ENCODE data around the gene PARM1. TPM values are rescaled to one million over a fixed set of nuclear protein-coding genes. Genes with fewer than 3 reads are reported as not detected.

The PARM1 gene
- total and polyA plus RNA-seq, 9 of the 15 experiments (the other 6 are each of a cell fraction or from before 2014, with no cell fraction given) = 0.07 TPM; not detected in 8

- peak; percentile 64 for TF ChIP-seq MAFF (IDR thresholded peaks at IDR 0.05; ENCODE audit: low read length)
- peak; percentile 61 for TF ChIP-seq C11orf30 (IDR thresholded peaks at IDR 0.05; ENCODE audit: low read depth)
- TF ChIP-seq NFE2 (IDR thresholded peaks at IDR 0.05; ENCODE audit: low read depth) = peak; percentile 65
- TF ChIP-seq, protein P1, sequence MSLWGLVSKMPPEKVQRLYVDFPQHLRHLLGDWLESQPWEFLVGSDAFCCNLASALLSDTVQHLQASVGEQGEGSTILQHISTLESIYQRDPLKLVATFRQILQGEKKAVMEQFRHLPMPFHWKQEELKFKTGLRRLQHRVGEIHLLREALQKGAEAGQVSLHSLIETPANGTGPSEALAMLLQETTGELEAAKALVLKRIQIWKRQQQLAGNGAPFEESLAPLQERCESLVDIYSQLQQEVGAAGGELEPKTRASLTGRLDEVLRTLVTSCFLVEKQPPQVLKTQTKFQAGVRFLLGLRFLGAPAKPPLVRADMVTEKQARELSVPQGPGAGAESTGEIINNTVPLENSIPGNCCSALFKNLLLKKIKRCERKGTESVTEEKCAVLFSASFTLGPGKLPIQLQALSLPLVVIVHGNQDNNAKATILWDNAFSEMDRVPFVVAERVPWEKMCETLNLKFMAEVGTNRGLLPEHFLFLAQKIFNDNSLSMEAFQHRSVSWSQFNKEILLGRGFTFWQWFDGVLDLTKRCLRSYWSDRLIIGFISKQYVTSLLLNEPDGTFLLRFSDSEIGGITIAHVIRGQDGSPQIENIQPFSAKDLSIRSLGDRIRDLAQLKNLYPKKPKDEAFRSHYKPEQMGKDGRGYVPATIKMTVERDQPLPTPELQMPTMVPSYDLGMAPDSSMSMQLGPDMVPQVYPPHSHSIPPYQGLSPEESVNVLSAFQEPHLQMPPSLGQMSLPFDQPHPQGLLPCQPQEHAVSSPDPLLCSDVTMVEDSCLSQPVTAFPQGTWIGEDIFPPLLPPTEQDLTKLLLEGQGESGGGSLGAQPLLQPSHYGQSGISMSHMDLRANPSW (CRISPR knock-in tag; IDR thresholded peaks at IDR 0.05) = no peak
- peak; percentile 60; the same call in 1 of the 2 replicates for TF ChIP-seq NFE2L1 (tag; IDR thresholded peaks at IDR 0.05; ENCODE audit: borderline replicate concordance, low read depth)
- no peak for TF ChIP-seq TSC22D4 (tag; IDR thresholded peaks at IDR 0.05)
- peak; percentile 67; the same call in 1 of the 2 replicates for TF ChIP-seq MAFK (IDR thresholded peaks at IDR 0.05; ENCODE audit: low read length)
- TF ChIP-seq ZNF316 (IDR thresholded peaks at IDR 0.05) = peak; percentile 81
- TF ChIP-seq MAFG (tag; conservative IDR thresholded peaks at IDR 0.05) = peak; percentile 76
- FAIRE-seq = no peak
- no peaks in the 10 kb centered on the region for H3K9me3 ChIP-seq (replicated peaks; ENCODE audit: control insufficient read depth, insufficient read depth, low read depth, low read length)
- no peaks in the 10 kb centered on the region for H3K36me3 ChIP-seq (ENCODE audit: control insufficient read depth, insufficient read depth, low read length)
- no peak overlapping the region for H3K9ac ChIP-seq (ENCODE audit: insufficient read depth in 1 of 2, low read depth in 2 of 2, low read length in 2 of 2)
- ChIA-PET POLR2A (no interaction called here), CTCF (ENCODE audit: low intra/inter-chr PET ratio) (no interaction called here)
- H3K4me2 ChIP-seq (ENCODE audit: insufficient read depth, low read length) = no peak overlapping the region
- no peak overlapping the region for H3K4me3 ChIP-seq
- intact Hi-C loops (cut with micrococcal nuclease) (no loop called here), in situ Hi-C loops (cut with MboI) (no loop called here)
- H3K9me1 ChIP-seq (ENCODE audit: control insufficient read depth, insufficient read depth, low read length) = no peaks in the 10 kb centered on the region
- H3K4me1 ChIP-seq (replicated peaks in 1 of 2; ENCODE audit: control insufficient read depth in 2 of 2, insufficient read depth in 2 of 2, low read length in 2 of 2) = no peaks in the 10 kb centered on the region
- no peaks in the 10 kb centered on the region for H3K79me2 ChIP-seq (ENCODE audit: control insufficient read depth, insufficient read depth, low read length)
- DNase-seq (ENCODE audit: extremely low read depth in 1 of 4, low spot score in 3 of 4) = no peak
- no TSS peak for BruUV-seq (replicated peaks)
- no peak for ATAC-seq
- H2AFZ ChIP-seq (ENCODE audit: low read depth, low read length) = no peak overlapping the region
- no peak overlapping the region for H3K27ac ChIP-seq (ENCODE audit: extremely low read depth, low read depth, low read length)
- no peaks in the 10 kb centered on the region for H4K20me1 ChIP-seq (replicated peaks; ENCODE audit: control insufficient read depth, insufficient read depth, low read length)
- H3K27me3 ChIP-seq (ENCODE audit: control insufficient read depth in 2 of 2, insufficient read depth in 2 of 2, low read length in 2 of 2) = no peaks in the 10 kb centered on the region
Measured at GRCh38 chr4:75003979-75004378, 71.1 kb downstream of the PARM1 start.
